Activated T-helper 17 cell treated with anti-CD3 and anti-CD28 coated beads, Interleukin-2, amount 50 U/mL, for 72 hours (primary cell): ENCODE results near the gene USP48. TPM values are rescaled to one million over a fixed set of nuclear protein-coding genes. Genes with fewer than 3 reads are reported as not detected.

Source experiments
- ATAC-seq: fragments of 150-1000 bp; cut with Tn5 transposase; replicated peaks from 2 replicates; pipeline ENCODE4 v1.10.0; 2021; ENCODE audit warnings: mild to moderate bottlenecking, moderate library complexity
- H3K27ac Mint-ChIP-seq: one replicate; pipeline ENCODE4 v1.8.0; 2022; ENCODE audit warnings: mixed read lengths
- H3K27me3 Mint-ChIP-seq: one replicate; pipeline ENCODE4 v1.8.0; 2022; ENCODE audit warnings: mixed read lengths
- H3K36me3 Mint-ChIP-seq: one replicate; pipeline ENCODE4 v1.8.0; 2022; ENCODE audit warnings: low read depth, mild to moderate bottlenecking, mixed read lengths
- H3K4me1 Mint-ChIP-seq: one replicate; pipeline ENCODE4 v1.8.0; 2022; ENCODE audit warnings: mixed read lengths
- H3K4me3 Mint-ChIP-seq: one replicate; pipeline ENCODE4 v1.8.0; 2022; ENCODE audit warnings: mild to moderate bottlenecking, mixed read lengths
- H3K9me3 Mint-ChIP-seq: one replicate; pipeline ENCODE4 v1.8.0; 2022; ENCODE audit warnings: mixed read lengths
- total RNA-seq, 2 donors: library from RNA; stranded (reverse); gene quantifications; one replicate each; pipeline ENCODE4 v1.2.3, GENCODE V29; 2022

USP48 gene
- total RNA-seq, 2 donors from 2014 or later = 107 to 209 TPM

DNA sequence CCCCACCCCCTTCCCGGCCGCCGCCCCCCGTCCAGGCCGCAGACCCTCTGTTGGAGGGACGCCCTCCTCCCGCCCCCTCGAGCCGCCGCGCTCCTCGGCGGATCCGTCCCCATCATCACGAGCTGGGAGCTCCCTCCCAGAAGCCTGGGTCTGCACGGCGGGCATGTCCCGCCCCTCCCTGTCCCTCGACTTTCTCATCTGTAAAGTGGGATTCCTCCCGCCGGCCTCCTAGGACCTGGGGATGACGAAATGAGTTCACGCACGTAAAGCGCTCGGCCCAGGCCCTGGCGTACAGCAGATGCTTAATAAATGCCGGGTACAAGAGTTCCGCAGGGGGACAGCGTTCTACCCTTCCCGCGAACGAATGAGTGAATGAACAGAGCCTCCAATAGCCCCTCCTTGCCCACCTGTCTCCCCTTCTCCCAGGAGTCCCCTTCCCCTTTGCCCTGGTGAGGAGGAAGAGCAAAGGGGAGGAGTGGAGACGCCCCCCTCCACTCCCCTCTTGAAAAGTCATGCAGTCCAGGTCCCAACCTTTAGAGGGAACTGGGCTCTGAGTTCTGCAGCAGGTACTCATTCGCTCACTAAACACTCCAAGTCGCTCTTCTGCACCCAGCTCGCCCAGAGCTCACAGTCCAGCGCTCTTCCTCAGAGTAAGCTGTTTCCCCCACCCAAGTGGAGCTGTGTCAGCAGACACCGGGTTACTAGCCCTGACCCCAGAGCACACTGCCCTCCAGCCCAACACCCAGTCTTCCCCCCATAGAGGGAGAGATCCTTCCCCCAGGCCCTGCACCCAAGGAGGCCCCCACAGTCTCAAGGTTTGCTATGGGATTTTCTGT lies 130.6 kb downstream of the USP48 start:
- Mint-ChIP-seq H3K4me1 (peaks cover 7% of the 10 kb centered on the region), H3K36me3 (no peaks in the 10 kb centered on the region), H3K9me3 (no peaks in the 10 kb centered on the region), H3K4me3 (peak overlapping the region; percentile 72), H3K27me3 (peaks cover 4% of the 10 kb centered on the region), H3K27ac (no peak overlapping the region)
- ATAC-seq = peak; percentile 13

DNA sequence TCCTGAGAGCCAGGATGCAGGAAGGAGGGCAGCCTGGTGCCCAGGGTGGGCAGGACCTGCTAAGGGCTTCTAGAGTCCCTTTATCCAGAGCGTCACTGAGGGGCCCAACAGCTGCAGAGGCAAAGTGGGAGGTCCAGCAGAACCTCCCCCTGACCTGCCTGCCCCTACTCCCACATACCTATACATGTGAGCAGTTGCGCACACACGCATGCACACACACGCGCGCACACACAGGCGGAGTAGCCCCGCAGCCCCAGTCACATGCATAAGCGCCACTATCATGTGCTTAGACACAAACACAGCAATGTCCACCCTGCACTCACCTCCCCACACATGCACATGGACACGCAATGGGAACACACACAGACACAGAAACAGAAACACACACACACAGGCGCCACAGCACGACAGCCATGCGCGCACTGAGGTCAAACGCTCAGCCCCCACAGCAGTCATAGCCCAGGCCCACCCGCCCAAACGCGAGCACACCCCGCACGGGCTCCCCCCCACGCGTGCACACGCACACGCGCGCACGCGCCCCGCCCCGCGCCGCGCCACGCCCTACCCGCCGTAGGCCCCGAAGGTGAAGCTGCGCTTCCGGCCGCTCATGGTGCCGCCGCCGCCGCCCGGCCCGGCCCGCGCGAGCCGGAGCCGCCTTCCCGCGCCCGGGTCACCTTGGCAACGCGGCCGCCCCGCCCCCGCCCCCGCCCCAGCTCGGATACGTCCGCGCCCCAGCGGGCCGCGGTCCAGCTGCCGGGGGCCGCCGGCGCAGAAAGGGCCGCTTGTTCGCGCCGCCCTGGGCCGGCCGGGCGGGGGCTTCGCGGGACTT lies 131.5 kb downstream of the USP48 start:
- Mint-ChIP-seq H3K9me3 (no peaks in the 10 kb centered on the region), H3K27ac (peak overlapping the region; percentile 58), H3K4me1 (peaks cover 7% of the 10 kb centered on the region), H3K36me3 (no peaks in the 10 kb centered on the region), H3K27me3 (peaks cover 9% of the 10 kb centered on the region), H3K4me3 (peak overlapping the region; percentile 85)
- peak; percentile 81 for ATAC-seq

DNA sequence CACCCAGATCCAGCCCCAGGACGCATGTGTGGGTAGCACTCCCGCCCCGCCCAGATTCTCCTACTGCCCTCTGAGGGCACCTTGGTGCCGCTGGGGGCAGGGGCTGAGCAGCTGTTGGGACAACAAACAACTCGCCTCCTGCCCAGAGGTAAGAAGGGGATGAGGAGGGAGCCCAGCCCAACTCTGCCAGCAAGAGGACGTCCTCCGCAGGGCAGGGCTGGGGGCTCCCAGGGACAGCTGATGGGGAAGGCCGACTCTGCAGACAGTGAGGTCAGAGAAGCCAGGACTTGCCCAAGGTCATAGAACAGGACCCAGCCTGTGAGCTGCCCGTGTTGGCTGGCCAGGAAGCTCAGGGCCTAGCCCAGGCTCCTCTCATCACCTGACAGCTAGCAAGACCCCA lies 132.5 kb downstream of the USP48 start:
- no peak for ATAC-seq
- Mint-ChIP-seq H3K4me1 (peaks cover 7% of the 10 kb centered on the region), H3K27me3 (peaks cover 12% of the 10 kb centered on the region), H3K9me3 (no peaks in the 10 kb centered on the region), H3K4me3 (peak overlapping the region; percentile 85), H3K36me3 (no peaks in the 10 kb centered on the region), H3K27ac (no peak overlapping the region)

DNA sequence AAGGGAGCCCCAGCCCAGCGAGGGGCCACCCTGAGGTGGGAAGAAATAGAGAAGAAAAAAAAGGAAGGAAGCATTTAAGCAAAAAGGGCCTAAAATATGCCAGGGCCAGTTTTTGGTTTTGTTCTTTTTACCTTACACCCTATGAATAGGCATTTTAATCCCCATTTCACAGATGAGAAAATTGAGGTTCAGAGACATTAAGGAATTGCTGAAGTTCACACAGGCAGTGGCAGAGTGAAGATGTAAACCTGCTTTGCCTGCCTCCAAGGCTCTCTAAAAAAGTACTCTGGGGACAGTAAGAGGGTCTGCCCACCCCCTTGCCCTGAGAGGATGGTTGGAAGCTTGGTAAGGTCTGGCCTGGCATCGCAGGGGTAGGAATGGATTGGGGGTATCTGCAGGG lies 133.6 kb downstream of the USP48 start:
- Mint-ChIP-seq H3K4me3 (no peak overlapping the region), H3K9me3 (no peaks in the 10 kb centered on the region), H3K27me3 (peaks cover 12% of the 10 kb centered on the region), H3K36me3 (no peaks in the 10 kb centered on the region), H3K4me1 (peaks cover 7% of the 10 kb centered on the region), H3K27ac (no peak overlapping the region)
- no peak for ATAC-seq

DNA sequence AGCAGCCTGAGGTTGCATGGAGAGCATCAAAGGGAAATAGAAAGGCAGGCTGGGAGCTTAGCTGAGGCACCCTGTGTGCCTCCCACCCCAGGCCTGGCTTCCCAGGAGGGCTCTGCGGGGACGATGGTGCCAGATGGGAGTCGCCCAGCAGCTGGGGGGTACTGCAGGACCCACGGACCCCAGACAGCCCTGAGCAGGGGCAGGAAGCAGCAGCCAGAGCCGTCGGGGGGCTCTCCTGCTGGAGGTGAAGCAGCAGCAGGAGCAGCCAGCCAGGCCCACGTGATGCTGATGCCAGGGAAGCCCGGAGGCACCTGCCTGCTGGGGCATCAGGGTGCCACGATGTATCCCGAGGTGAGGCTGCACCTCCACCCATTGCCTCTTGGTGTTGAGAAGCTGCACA lies 134.2 kb downstream of the USP48 start:
- no peak for ATAC-seq

DNA sequence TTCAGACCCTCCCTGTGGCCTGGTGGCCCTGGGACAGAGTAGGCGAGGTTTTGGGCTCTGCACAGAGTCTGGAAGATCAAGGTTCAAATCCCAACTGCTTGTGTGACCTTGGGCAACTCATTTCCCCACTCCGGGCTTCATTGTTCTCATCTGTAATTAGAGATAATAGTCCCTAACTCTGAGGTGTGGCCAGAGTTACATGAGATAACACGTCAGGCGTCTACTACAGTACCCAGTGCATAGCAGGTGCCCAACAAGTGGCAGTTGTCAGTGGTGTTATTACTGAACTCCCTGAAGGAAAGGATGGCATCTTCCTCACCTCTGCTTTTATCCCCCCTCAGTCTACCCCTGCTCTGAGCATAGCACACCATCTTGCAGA lies 134.6 kb downstream of the USP48 start:
- H3K4me3 Mint-ChIP-seq = no peak overlapping the region
- no peaks in the 10 kb centered on the region for H3K36me3 Mint-ChIP-seq
- H3K27ac Mint-ChIP-seq = no peak overlapping the region
- peaks cover 7% of the 10 kb centered on the region for H3K4me1 Mint-ChIP-seq
- H3K9me3 Mint-ChIP-seq = no peaks in the 10 kb centered on the region
- peaks cover 12% of the 10 kb centered on the region for H3K27me3 Mint-ChIP-seq
- ATAC-seq = no peak

More for the DNA sequence above, 134.2 kb downstream of the USP48 start:
- no peak overlapping the region for H3K4me3 Mint-ChIP-seq
- H3K36me3 Mint-ChIP-seq = no peaks in the 10 kb centered on the region
- peaks cover 7% of the 10 kb centered on the region for H3K4me1 Mint-ChIP-seq
- H3K27me3 Mint-ChIP-seq = peaks cover 12% of the 10 kb centered on the region
- H3K27ac Mint-ChIP-seq = no peak overlapping the region
- no peaks in the 10 kb centered on the region for H3K9me3 Mint-ChIP-seq

DNA sequence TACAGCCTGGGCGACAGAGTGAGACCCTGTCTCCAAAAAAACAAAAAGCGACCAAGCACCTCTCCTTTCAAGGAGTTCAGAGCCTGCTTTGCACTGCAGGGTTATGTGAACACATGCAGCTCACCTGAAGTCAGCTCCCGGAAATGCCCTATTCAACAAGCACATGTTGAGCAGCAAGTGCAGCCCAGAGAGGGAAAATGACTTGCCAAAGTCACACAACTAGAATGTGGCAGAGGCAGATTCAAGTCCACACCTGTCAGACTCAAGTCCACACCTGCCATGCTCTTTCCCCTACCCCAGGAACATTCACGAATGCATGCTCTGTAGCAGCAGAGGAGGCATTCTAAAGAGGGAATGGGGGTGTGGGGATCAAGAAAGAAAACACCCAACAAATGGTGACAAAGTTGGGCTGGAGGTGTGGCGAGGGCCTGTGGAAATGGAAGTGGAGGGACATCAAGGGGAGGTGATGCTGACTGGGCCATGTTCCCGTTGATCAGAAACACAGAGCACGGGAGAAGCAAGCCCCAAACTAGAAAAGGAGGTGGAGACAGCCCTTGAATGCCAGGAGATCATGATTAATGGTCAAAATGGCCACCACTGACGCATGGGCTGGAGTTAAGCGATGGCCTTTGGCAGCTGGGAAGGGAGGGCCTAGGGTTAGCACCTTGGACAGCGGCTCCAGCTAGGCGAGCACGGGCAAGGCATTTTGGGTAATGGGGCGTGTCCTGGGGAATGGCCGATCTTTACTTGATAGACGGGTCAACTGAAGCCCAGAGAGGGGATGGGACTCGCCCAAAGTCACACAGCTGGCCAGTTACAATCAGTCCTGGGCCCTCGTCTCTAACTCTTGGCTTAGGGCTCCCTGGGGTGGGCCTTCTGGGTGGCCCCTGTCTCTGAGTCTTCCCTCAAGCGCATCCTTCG lies 135.3 kb downstream of the USP48 start:
- H3K27me3 Mint-ChIP-seq = peaks cover 16% of the 10 kb centered on the region
- H3K4me1 Mint-ChIP-seq = peaks cover 10% of the 10 kb centered on the region
- no peaks in the 10 kb centered on the region for H3K9me3 Mint-ChIP-seq
- ATAC-seq = no peak
- H3K4me3 Mint-ChIP-seq = no peak overlapping the region
- no peaks in the 10 kb centered on the region for H3K36me3 Mint-ChIP-seq
- H3K27ac Mint-ChIP-seq = no peak overlapping the region

DNA sequence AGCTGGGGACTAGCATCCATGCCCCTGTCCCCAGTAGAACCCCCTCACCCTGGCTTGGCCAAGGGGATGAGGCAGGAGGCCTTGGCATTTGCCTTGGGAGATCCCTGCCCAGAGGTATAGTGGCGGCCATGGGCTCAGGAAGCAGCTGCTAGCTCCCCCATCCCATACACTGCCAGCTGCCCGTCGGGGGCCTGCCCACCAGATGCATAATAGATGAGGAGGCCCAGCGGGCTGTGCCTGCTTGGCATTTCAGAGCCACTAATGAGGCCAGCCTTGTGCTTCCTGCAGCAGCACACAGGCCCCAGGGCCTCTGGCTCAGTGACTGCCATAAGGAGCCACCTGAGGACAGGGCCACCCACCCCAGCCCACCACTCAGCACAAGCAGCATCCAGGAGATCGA lies 137.4 kb downstream of the USP48 start:
- H3K4me1 Mint-ChIP-seq = peaks cover 5% of the 10 kb centered on the region
- no peak for ATAC-seq
- H3K9me3 Mint-ChIP-seq = no peaks in the 10 kb centered on the region
- no peak overlapping the region for H3K27ac Mint-ChIP-seq
- peaks cover 14% of the 10 kb centered on the region for H3K27me3 Mint-ChIP-seq
- H3K36me3 Mint-ChIP-seq = no peaks in the 10 kb centered on the region
- no peak overlapping the region for H3K4me3 Mint-ChIP-seq

DNA sequence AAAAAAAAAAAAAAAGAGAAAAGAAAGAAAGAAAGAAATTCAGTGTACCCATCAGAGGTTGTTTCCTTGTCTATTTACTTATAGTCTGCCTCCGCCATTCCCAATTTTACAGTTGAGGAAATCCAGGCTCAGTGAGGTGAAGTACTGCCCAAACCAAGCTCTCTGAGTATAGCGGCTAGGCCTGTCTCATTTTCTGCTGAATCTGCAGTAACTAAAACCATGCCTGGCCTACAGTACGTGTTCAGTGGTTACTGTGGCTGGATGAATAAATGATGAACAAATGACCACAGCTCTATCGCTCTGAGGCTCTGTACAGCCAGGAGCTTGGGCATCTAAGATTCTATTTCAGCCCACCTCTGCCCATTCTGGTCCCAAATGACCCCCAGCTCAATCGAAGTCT lies 138.0 kb downstream of the USP48 start:
- H3K4me1 Mint-ChIP-seq = peaks cover 5% of the 10 kb centered on the region
- no peaks in the 10 kb centered on the region for H3K9me3 Mint-ChIP-seq
- H3K27ac Mint-ChIP-seq = no peak overlapping the region
- no peak overlapping the region for H3K4me3 Mint-ChIP-seq
- H3K27me3 Mint-ChIP-seq = peaks cover 18% of the 10 kb centered on the region
- no peaks in the 10 kb centered on the region for H3K36me3 Mint-ChIP-seq
- no peak for ATAC-seq

DNA sequence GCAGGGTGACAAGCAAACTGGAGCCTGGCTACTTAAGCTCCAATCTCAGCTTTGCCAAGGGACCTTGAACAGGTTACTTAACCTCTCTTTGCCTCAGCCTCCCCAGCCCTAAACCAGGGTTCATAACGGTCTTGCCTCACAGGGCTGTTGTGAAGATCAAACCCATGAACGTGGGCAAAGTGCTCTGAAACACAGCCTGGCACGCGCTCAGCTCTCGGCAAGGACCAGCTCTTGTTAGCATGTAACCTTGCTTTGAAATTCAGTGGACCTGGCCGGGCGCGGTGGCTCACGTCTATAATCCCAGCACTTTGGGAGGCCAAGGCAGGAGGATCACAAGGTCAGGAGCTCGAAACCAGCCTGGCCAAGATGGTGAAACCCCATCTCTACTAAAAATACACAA lies 138.6 kb downstream of the USP48 start:
- no peaks in the 10 kb centered on the region for H3K9me3 Mint-ChIP-seq
- H3K4me1 Mint-ChIP-seq = peaks cover 5% of the 10 kb centered on the region
- ATAC-seq = no peak
- H3K4me3 Mint-ChIP-seq = no peak overlapping the region
- H3K27me3 Mint-ChIP-seq = peaks cover 18% of the 10 kb centered on the region
- H3K27ac Mint-ChIP-seq = no peak overlapping the region
- H3K36me3 Mint-ChIP-seq = no peaks in the 10 kb centered on the region

DNA sequence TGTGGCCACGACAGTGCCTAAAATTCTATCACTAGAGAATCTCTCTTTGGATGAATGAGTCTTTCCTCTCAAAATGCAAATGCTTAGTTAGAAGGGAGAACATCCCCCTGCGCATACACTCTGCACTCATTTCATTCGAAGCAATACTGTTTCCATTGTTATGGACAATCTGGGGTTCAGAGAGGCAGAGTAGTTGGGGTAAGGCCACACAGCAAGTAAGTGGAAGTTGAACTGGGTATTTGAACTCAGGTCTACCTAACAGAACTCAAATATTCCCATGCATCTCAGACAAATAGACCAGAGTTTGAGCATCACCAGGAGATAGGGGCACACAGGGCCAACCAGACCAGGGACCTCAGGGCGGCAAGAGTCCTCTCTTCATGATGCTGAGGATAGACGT lies 139.3 kb downstream of the USP48 start:
- H3K36me3 Mint-ChIP-seq = no peaks in the 10 kb centered on the region
- no peak overlapping the region for H3K27ac Mint-ChIP-seq
- H3K9me3 Mint-ChIP-seq = no peaks in the 10 kb centered on the region
- H3K4me1 Mint-ChIP-seq = peaks cover 7% of the 10 kb centered on the region
- peaks cover 18% of the 10 kb centered on the region for H3K27me3 Mint-ChIP-seq
- no peak for ATAC-seq
- H3K4me3 Mint-ChIP-seq = no peak overlapping the region

DNA sequence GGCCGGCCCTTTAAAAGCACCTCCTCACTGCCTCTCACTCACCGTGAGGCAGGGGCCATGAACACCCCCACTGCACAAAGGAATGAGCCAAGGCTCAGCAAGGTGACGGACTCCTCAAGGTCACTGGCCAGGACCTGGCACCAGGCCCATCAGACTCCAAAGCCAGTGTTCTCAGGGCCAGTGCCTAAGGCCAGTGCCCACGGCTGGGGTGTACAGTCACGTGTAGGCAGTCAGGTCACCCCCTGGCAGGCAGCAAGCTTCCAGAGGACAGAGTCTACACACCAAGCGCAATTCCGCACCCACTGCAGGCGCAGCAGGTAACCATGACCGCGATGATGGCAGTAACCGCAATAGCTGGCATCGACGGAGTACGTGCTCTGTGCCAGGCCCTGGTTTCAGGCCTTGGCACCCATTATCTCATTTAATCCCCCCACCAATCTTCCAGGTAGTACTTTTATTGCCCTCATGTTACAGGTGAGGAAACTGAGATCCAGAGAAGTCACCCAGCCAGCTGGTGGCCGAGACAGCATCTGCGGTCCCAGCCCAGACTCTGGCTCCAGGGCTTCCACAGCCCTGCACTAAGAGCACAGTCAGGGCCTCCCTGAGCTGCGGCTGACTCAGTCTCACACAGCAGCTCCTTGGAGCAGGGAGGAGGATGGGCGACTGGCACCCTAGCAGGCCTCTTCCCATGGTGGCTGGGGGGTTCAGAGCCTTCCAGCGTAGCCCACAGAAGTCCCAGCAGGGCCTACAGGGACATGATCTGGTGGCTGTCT lies 140.8 kb downstream of the USP48 start:
- peaks cover 9% of the 10 kb centered on the region for H3K4me1 Mint-ChIP-seq
- H3K36me3 Mint-ChIP-seq = no peaks in the 10 kb centered on the region
- no peak overlapping the region for H3K27ac Mint-ChIP-seq
- no peak for ATAC-seq
- H3K9me3 Mint-ChIP-seq = no peaks in the 10 kb centered on the region
- peaks cover 18% of the 10 kb centered on the region for H3K27me3 Mint-ChIP-seq
- no peak overlapping the region for H3K4me3 Mint-ChIP-seq

DNA sequence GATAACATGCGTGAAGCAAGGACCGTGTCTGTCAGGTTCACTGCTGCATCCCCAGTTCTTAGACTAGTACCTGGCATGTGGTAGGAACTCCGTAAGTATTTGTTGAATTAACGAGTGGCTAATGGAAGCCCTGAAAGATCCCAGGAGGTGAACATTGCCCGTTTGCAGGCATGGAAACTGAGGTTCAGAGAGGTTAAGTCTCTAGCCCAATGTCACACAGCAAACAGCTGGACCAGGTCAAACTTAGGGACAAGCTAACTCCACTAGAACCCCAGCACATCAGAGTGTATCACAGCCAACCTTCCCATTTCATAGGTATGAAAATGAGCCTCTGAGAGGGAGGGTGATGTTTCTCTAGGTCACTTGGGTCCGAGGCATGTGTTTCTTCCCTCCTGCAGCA lies 141.4 kb downstream of the USP48 start:
- Mint-ChIP-seq H3K4me3 (no peak overlapping the region), H3K27ac (no peak overlapping the region), H3K27me3 (peaks cover 14% of the 10 kb centered on the region), H3K4me1 (peaks cover 9% of the 10 kb centered on the region), H3K36me3 (no peaks in the 10 kb centered on the region), H3K9me3 (no peaks in the 10 kb centered on the region)
- ATAC-seq = no peak

DNA sequence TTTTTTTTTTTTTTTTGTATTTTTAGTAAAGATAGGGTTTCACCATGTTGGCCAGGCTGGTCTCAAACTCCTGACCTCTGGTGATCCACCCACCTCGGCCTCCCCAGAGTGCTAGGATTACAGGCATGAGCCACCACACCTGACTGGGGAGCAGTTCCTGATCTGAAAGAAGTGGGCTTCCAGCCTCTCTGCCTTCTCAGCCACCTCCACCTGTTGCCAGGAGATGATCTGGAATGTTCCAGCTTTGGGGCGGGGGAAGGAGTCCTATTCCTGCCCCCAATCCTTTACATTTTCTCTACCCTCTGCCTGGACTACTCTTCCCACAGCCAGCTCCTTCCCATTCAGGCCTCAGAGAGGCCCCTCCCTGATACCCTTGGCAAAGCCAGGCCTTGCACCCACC lies 141.9 kb downstream of the USP48 start:
- Mint-ChIP-seq H3K36me3 (no peaks in the 10 kb centered on the region), H3K4me1 (peaks cover 9% of the 10 kb centered on the region), H3K27me3 (peaks cover 10% of the 10 kb centered on the region), H3K4me3 (no peak overlapping the region), H3K27ac (no peak overlapping the region), H3K9me3 (no peaks in the 10 kb centered on the region)
- no peak for ATAC-seq
